ENCODE measurements around the gene IL32.
"Not testable (repeated sequence)": the region's sequence is repeated elsewhere in the genome, so short reads cannot be mapped to it uniquely, and the experiment has no call there.

GRCh38 chr16:3053330-3053710, 12.1 kb upstream of the IL32 start:
- TF ChIP-seq EZH2 (IDR thresholded peaks at IDR 0.05; ENCODE audit: borderline replicate concordance, low read depth, low read length, severe bottlenecking): not testable (repeated sequence)
- peak; percentile 18 for TF ChIP-seq CTCF (IDR thresholded peaks at IDR 0.05; ENCODE audit: borderline replicate concordance, extremely low read depth, low read length, poor library complexity, severe bottlenecking)
